ENCODE results near the gene ENTPD3.

- TF ChIP-seq PHF8 (CRISPR knock-in tag; IDR thresholded peaks at IDR 0.05) (no peak), HNRNPL (IDR thresholded peaks at IDR 0.05; ENCODE audit: low read depth, low read length) (no peak), CTCF (CRISPR knock-in tag; IDR thresholded peaks at IDR 0.05) (no peak), ZNF431 (CRISPR knock-in tag; IDR thresholded peaks at IDR 0.05; ENCODE audit: borderline replicate concordance, low read depth) (no peak), ZFP36 (IDR thresholded peaks at IDR 0.05; ENCODE audit: borderline replicate concordance, low read depth, low read length, partially characterized antibody) (no peak), ZSCAN5A (CRISPR knock-in tag; IDR thresholded peaks at IDR 0.05; ENCODE audit: borderline replicate concordance) (no peak), ZBTB7B (CRISPR knock-in tag; IDR thresholded peaks at IDR 0.05) (no peak), ZNF460 (CRISPR knock-in tag; IDR thresholded peaks at IDR 0.05; ENCODE audit: borderline replicate concordance) (no peak), RBAK (CRISPR knock-in tag; IDR thresholded peaks at IDR 0.05) (no peak), EP300 (IDR thresholded peaks at IDR 0.05; ENCODE audit: low read depth in 2 of 2, low read length in 2 of 2) (no peak), EP300 (CRISPR knock-in tag; IDR thresholded peaks at IDR 0.05; ENCODE audit: borderline replicate concordance) (no peak)
These were observed 65.5 kb downstream of the ENTPD3 start for GRCh38 chr3:40452562-40452875.
